HK-2 (cell line): Measurements from ENCODE around the gene CEP89.
"Not testable (repeated sequence)": the region's sequence is repeated elsewhere in the genome, so short reads cannot be mapped to it uniquely, and the experiment has no call there.

Experiments used
- DNase-seq: peaks from one replicate; pipeline ENCODE4 v3.0.0-alpha.2; 2018; ENCODE audit not compliant: unreplicated experiment

CEP89 gene

DNA sequence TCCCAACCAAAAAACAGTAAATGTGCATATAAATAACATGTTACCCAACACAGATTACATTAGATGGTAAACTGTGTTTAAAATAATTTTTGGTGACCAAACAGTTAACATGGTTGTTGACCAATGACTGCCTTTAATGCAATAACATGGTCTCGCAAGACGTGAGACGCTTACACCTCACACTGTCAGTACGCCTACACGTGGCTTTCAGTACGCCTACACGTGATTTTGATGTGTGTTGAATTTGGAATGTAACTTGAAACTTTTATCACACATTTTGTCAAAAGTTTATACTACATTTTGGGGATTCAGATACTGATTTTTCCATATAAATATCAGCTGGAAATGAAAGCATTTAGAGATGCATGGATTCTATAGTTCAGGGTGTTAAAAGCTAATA, 134.2 kb downstream of the CEP89 start:
- DNase-seq, result no peak

DNA sequence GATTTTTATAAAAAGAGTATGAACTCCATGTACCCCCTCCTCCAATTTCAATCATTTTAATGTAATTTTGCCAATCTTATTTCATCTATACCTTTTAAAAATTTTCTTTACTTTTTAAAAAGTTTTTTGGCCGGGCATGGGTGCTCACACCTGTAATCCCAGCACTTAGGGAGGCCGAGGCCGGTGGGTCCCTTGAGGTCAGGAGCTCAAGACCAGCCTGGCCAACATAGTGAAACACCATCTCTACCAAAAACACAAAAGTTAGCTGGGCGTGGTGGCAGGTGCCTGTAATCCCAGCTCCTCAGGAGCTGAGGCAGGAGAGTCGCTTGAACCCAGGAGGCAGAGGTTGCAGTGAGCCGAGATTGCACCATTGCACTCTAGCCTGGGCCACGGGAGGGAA, 138.4 kb downstream of the CEP89 start:
- not testable (repeated sequence) for DNase-seq

DNA sequence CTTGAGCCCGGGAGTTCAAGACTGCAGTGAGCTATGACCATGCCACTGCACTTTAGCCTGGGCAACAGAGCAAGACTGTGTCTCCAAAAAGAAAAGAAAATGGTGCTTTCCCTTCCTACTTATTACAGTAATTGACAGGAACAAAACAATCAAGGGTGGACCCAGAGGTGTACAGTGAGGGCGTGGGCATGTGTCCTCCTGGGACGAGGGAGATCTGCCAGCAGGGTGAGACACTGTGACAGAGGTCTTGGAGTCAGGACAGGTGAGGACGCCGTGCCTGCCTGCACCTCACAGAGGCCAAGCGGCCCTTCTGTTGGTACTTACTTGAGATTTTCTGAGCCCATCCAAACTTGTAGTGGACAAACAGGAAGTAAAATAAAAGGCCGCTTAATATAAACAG, 138.9 kb downstream of the CEP89 start:
- DNase-seq, result not testable (repeated sequence)

DNA sequence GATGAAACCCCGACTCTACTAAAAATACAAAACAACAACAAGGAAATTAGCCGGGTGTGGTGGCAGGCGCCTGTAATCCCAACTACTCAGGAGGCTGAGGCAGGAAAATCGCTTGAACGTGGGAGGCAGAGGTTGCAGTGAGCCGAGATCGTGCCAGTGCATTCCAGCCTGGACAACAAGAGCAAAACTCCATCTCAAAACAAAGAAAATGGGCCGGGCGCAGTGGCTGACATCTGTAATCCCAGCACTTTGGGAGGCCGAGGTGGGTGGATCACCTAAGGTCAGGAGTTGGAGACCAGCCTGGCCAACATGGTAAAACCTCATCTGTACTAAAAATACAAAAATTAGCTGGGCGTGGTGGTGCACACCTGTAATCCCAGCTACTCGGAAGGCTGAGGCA, 139.7 kb downstream of the CEP89 start:
- not testable (repeated sequence) for DNase-seq

DNA sequence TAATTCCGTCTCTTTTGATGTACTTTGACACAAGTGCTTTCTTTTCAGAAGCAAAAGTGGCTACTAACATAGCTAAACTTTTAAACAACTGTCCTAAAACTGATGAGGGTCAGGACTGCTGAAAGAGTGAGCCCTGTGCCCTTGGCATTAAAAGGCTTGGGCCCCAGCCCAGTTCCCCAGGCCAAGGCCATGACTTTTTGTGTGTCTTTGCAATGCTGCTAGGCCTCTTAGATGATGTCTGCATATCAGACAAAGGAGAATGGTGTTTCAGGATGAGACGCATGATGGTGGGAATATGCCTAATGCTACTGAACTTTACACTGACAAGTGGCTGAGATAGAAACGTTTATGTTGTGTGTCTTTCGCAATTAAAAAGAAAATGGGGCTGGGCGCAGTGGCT, 140.1 kb downstream of the CEP89 start:
- no peak for DNase-seq

DNA sequence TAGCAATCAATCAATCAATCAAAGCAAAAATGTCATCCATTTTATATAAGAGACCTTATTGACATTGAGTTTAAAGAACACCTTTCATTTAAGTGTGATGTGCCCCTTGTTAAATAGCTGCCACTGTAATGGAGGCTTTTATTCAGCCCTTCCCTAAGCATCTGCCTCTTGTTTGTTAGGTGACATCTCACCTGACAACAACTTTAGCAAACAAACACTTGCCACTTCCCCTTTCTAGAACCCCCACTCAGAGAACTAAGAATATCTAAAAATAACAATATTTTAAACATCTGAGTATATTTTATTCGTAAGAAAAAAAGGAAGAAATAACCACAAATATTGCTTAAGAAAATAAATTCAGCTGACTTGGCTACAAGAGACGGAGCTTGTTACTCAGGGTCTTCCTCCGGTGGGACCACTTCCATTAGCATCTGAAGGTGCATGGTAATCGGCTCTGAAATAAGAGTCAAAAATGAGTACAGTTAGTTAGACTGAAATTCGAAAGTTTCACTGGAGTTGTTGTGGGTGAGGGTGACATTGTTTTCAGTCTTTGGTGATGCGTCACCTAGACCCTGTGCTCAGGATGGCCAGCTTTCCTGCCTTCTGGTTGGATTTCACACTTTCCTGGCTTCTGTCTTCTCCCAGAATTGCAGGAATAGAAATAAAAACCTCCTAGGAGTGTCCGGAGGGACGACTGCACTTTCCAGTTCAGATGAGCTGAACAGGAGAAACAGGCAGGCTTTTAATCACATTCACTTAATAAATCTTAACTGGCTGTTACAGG, 141.3 kb downstream of the CEP89 start:
- DNase-seq, result peak; percentile 69

DNA sequence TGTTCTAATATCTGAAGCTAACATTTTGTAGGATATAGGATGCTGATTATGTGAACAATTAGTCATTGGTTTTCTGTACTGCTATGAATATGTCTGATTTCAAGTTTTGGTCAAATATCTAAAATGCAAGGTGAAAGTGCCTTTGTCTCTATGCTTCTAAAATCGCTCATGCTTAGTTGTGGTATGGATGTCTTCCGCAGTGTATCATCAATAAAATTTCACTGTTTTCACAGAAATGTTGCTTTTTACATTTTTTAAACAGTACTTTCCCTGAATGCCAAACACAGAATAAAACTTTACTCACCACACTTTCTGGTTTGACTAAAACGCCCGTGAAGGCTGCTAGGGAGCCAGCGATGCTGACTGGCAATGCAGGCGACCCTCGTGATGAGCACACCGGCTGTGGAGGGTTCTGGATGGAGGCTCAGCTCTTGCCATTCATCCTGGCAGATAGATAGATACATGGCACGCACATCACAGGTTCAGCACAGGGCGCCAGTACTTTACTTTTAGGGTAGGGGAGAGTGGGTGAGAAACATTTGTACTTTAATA, 142.3 kb downstream of the CEP89 start:
- no peak for DNase-seq

DNA sequence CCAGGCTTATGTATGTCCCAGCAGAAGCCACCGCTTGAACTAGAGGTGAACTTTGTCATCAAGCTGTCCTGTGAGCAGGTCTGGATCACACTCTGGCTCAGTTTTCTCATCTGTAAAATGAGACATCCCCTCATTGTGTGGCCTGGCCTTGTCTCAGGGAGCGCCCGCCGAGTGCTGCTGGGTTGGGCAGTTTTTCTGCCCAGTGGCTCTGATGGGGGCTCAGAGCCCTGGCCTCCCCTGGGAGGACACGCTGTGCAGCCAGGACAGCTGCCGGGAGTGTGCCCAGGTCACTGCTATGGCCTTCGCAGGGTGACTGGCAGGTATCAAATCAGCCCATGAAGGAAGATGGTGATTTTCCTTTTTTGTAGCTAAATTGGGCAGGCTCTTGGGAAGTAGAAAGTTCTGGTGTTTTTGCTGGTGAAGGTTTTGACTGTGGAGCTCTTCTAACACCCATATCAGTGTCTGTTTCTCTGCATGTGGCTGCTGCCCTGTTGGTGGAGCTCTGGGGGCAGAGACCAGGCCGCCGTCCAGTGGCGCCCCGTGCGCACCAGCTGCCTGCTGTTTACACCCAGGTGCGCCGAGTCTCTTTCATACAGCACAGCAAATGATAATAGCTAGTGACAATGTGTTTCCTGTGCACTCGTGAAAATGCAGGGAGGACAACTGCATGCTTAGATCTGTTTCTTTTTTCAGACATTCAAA, 143.0 kb downstream of the CEP89 start:
- DNase-seq, result no peak

DNA sequence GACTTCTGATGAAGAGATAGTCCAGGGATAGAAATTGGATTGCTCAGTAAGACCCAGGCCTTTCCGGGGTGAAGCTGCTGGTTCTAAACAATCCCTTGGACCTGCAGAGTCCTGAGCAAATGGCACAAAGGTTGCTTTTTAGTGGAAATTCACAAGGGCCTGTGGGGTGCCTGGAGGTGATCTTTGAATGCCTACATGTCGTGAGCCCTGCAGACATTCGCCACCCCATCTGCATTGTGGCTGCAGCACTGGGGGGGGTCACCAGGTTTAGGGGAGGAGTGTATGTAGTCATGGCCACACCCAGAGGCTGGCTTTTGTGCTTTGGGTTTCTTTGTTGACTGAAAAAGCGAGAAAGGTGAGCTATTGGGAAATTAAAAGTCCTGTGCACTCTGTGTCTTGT, 143.6 kb downstream of the CEP89 start:
- no peak for DNase-seq
